MCF 10A (cell line): ENCODE data around the gene VASP. TPM values are rescaled to one million over a fixed set of nuclear protein-coding genes. Genes with fewer than 3 reads are reported as not detected.

ENCODE experiments used
- BruUV-seq: library from RNA; stranded (reverse); fragments of 400-500 nt; replicated peaks from 2 replicates; lab custom pipeline; 2021; lab: Mats Ljungman, UMichigan
- CTCF ChIA-PET: fragments of 300-600 bp; sonication (Branson Sonifier 250); formaldehyde crosslinking; extraction: SDS; loops from one replicate; lab custom pipeline; 2021; ENCODE audit warnings: antibody characterized with exemption, inconsistent platforms; lab: Yijun Ruan, JAX
- POLR2A ChIA-PET: fragments of 300-600, 350-650 bp; sonication (Branson Sonifier 250); formaldehyde crosslinking; extraction: SDS; loops from one replicate; lab custom pipeline; 2020; ENCODE audit warnings: antibody characterized with exemption, inconsistent platforms; lab: Yijun Ruan, JAX
- DNase-seq: peaks from one replicate; pipeline ENCODE4 v3.0.0-alpha.2; 2018; ENCODE audit not compliant: unreplicated experiment
- H3K27ac Mint-ChIP-seq: one replicate; pipeline ENCODE4 v1.8.0; 2022; ENCODE audit warnings: mild to moderate bottlenecking, low read depth, mixed read lengths; ENCODE audit not compliant: unreplicated experiment
- H3K27me3 Mint-ChIP-seq: one replicate; pipeline ENCODE4 v1.8.0; 2022; ENCODE audit warnings: mixed read lengths; ENCODE audit not compliant: insufficient read depth, unreplicated experiment
- H3K36me3 Mint-ChIP-seq: one replicate; pipeline ENCODE4 v1.8.0; 2022; ENCODE audit warnings: mild to moderate bottlenecking, moderate library complexity, mixed read lengths; ENCODE audit not compliant: insufficient read depth, unreplicated experiment
- H3K4me1 Mint-ChIP-seq: one replicate; pipeline ENCODE4 v1.8.0; 2022; ENCODE audit warnings: mixed read lengths; ENCODE audit not compliant: insufficient read depth, unreplicated experiment
- H3K4me3 Mint-ChIP-seq: one replicate; pipeline ENCODE4 v1.8.0; 2022; ENCODE audit warnings: mild to moderate bottlenecking, moderate library complexity, mixed read lengths; ENCODE audit not compliant: unreplicated experiment
- H3K9me3 Mint-ChIP-seq: one replicate; pipeline ENCODE4 v1.8.0; 2022; ENCODE audit warnings: mixed read lengths; ENCODE audit not compliant: unreplicated experiment
- CTCF ChIP-seq: fragments of 200-600 bp; IDR thresholded peaks from one replicate; pipeline ENCODE4 v1.8.0; 2022; ENCODE audit warnings: antibody characterized with exemption, mild to moderate bottlenecking; ENCODE audit not compliant: unreplicated experiment
- intact Hi-C: fragments of 100-400 bp; cut with micrococcal nuclease; formaldehyde crosslinking; loops from 2 replicates; pipeline ENCODE4 v1.14.1; 2022
- total RNA-seq: library from RNA; stranded (reverse); gene quantifications from 2 replicates; pipeline ENCODE4 v1.2.3, GENCODE V29; 2022

Gene VASP
- total RNA-seq, 1 experiment from 2014 or later: 178 TPM

DNA sequence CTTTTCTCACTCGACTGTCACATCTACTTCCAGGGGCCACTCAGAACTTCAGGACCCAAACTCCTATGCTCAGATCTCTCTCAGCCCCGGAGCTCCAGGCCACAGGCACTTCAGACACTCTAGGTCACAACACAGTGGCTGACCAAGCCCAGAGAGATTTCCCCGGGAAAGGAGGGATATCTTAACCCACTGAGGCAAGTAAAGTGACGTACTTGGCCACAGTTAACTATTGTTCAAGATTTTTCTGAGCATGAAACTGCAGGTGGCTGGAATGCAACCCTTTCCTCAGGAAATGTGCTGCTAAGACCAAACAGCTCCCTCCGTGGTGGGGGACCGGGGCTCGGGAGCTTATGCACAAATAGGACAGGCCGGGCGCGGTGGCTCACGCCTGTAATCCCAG is 53.4 kb downstream of the VASP start:
- BruUV-seq: no TSS peak
- peaks cover 8% of the 10 kb centered on the region for H3K36me3 Mint-ChIP-seq
- TF ChIP-seq CTCF: no peak
- no peak for DNase-seq
- H3K27me3 Mint-ChIP-seq: no peaks in the 10 kb centered on the region
- no peaks in the 10 kb centered on the region for H3K9me3 Mint-ChIP-seq
- H3K4me1 Mint-ChIP-seq: no peaks in the 10 kb centered on the region
- no peak overlapping the region for H3K27ac Mint-ChIP-seq
- H3K4me3 Mint-ChIP-seq: no peak overlapping the region
- ChIA-PET CTCF (interaction anchor here (0.6 to 1.5 kb wide), 4 partner anchors 9 to 565 kb away, joined by 3 to 6 read pairs (median 4); no protein-coding TSS in a partner anchor), POLR2A (no interaction called here)
- intact Hi-C loops: no loop called here

DNA sequence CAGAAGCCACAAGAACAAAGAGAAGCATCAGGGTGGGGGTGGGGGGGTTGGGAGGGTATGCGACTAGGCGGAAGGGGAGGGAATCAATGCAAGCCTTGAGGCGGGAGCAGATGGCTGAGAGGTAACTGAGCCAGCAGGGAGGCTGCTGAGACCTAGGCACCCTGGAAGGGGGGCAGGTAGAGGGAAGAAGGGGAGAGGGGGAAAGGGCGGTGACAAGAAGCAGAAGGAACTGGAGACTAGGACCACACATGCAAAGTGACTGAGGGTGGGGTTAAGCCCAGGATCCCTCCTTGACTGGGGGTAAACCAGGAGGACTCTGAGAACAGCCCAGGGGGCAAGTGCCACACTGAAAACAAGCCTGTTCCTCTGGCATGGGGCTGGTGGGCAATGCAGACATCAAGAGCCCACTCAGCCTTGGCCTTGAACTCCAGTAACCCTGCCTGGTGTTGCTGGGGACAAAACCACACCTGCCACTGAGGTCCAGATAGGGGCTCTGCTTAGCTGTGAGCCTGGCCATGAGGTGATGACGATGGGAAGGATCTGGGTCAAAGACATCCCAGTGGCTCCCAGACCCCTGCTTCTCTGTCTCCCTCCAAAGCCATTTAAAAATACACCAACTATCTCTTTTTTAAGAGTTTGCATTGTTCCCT is 57.0 kb downstream of the VASP start:
- Mint-ChIP-seq H3K27ac (no peak overlapping the region), H3K4me3 (no peak overlapping the region), H3K9me3 (no peaks in the 10 kb centered on the region), H3K27me3 (no peaks in the 10 kb centered on the region), H3K4me1 (peaks cover 15% of the 10 kb centered on the region), H3K36me3 (peaks cover 8% of the 10 kb centered on the region)
- CTCF ChIA-PET: interaction anchor here (0.7 kb wide), 1 partner anchor 13 kb away, joined by 3 read pairs; no protein-coding TSS in a partner anchor
- intact Hi-C loops: no loop called here
- BruUV-seq: no TSS peak
- no peak for TF ChIP-seq CTCF
- no peak for DNase-seq
- POLR2A ChIA-PET: no interaction called here

DNA sequence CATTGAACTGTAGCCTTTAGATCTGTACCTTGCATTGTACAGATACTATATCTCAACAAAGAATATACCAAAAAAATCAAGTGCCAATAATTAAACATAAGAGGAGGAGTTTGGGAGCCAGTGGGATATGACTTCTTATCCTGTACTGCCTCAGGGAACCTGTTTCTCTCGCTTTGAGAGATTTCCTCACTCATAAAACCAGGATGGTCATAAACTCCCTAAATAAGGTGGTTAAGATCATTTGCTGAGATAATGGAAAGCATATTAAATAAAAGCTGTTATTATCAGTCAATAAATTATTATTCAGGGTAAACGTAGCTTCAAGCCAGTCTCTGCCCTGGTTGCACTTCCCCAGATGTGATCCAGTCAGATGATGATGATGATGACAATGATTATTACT is 60.3 kb downstream of the VASP start:
- H3K9me3 Mint-ChIP-seq: no peaks in the 10 kb centered on the region
- H3K36me3 Mint-ChIP-seq: no peaks in the 10 kb centered on the region
- ChIA-PET POLR2A (interaction anchor here (1.3 to 2.2 kb wide), 2 partner anchors 10 to 20 kb away, joined by 3 to 11 read pairs; no protein-coding TSS in a partner anchor), CTCF (interaction anchor here (0.6 to 1.6 kb wide), 4 partner anchors 9 to 714 kb away, joined by 3 to 6 read pairs (median 3); no protein-coding TSS in a partner anchor)
- no peak for TF ChIP-seq CTCF
- H3K27me3 Mint-ChIP-seq: no peaks in the 10 kb centered on the region
- H3K4me3 Mint-ChIP-seq: no peak overlapping the region
- H3K27ac Mint-ChIP-seq: peak overlapping the region; percentile 41
- no peak for DNase-seq
- BruUV-seq: no TSS peak
- peaks cover 25% of the 10 kb centered on the region for H3K4me1 Mint-ChIP-seq
- intact Hi-C loops: loop anchor here (5.0 kb wide), 1 partner anchor 60 kb away; the partner anchor contains the start of gene VASP

GRCh38 chr19:45568732-45569131 is 61.5 kb downstream of the VASP start:
- DNase-seq: peak; percentile 88
- intact Hi-C loops: loop anchor here (5.0 kb wide), 1 partner anchor 61 kb away; the partner anchor contains the start of gene VASP
- H3K4me1 Mint-ChIP-seq: peaks cover 25% of the 10 kb centered on the region
- no TSS peak for BruUV-seq
- ChIA-PET POLR2A (interaction anchor here (1.7 to 2.2 kb wide), 2 partner anchors 9 to 25 kb away, joined by 5 to 11 read pairs; no protein-coding TSS in a partner anchor), CTCF (interaction anchor here (1.3 to 1.6 kb wide), 2 partner anchors 10 to 48 kb away, joined by 4 to 6 read pairs; no protein-coding TSS in a partner anchor)
- H3K36me3 Mint-ChIP-seq: no peaks in the 10 kb centered on the region
- H3K27ac Mint-ChIP-seq: peak overlapping the region; percentile 78
- no peak overlapping the region for H3K4me3 Mint-ChIP-seq
- no peaks in the 10 kb centered on the region for H3K9me3 Mint-ChIP-seq
- H3K27me3 Mint-ChIP-seq: no peaks in the 10 kb centered on the region
- TF ChIP-seq CTCF: no peak
